ENCODE data around the gene GMDS. TPM values are rescaled to one million over a fixed set of nuclear protein-coding genes. Genes with fewer than 3 reads are reported as not detected.

The GMDS gene
- total and polyA plus RNA-seq, 11 donors, result 4.5 to 10.7 (median 7.0) TPM

GRCh38 chr6:1763404-1763803 lies 482.0 kb downstream of the GMDS start:
- 90 to 97% (median 94%) methylated on average over 6 of the region's 6 CpGs for WGBS, 4 donors
- intact Hi-C loops (cut with DNase I), result no loop called here

GRCh38 chr6:1762203-1762602 lies 483.2 kb downstream of the GMDS start:
- ATAC-seq (no peak), DNase-seq (no peak)
- no peak overlapping the region for H3K27ac ChIP-seq
- TF ChIP-seq CTCF (IDR thresholded peaks at IDR 0.05) (no peak), POLR2A (IDR thresholded peaks at IDR 0.05) (no peak)
- no peaks in the 10 kb centered on the region for H3K9me3 ChIP-seq
- H3K36me3 ChIP-seq, result no peaks in the 10 kb centered on the region
- intact Hi-C loops (cut with DNase I), result no loop called here
- 90 to 97% (median 94%) methylated on average over 9 of the region's 9 CpGs for WGBS, 4 donors
- H3K4me3 ChIP-seq, result no peak overlapping the region
- H3K27me3 ChIP-seq, result no peaks in the 10 kb centered on the region
- H3K4me1 ChIP-seq, result peaks cover 0 to 25% (median 9%) of the 10 kb centered on the region in 12 donors

More at GRCh38 chr6:1763404-1763803, 482.0 kb downstream of the GMDS start:
- TF ChIP-seq CTCF (IDR thresholded peaks at IDR 0.05), result no peak
- no peak for TF ChIP-seq POLR2A (IDR thresholded peaks at IDR 0.05)
- H3K4me3 ChIP-seq, result no peak overlapping the region
- H3K4me1 ChIP-seq, result peaks cover 0 to 35% (median 17%) of the 10 kb centered on the region in 12 donors
- no peaks in the 10 kb centered on the region for H3K36me3 ChIP-seq
- no peaks in the 10 kb centered on the region for H3K9me3 ChIP-seq
- DNase-seq, result no peak
- no peak for ATAC-seq
- H3K27me3 ChIP-seq, result no peaks in the 10 kb centered on the region
- no peak overlapping the region for H3K27ac ChIP-seq

- H3K9me3 ChIP-seq, result no peaks in the 10 kb centered on the region
- no peak for ATAC-seq
- peaks cover 0 to 17% (median 2%) of the 10 kb centered on the region in 12 donors for H3K4me1 ChIP-seq
- DNase-seq, result no peak
- no peak overlapping the region for H3K27ac ChIP-seq
- intact Hi-C loops (cut with DNase I), result no loop called here
- 90 to 95% (median 95%) methylated on average over 4 of the region's 4 CpGs for WGBS, 4 donors
- no peaks in the 10 kb centered on the region for H3K27me3 ChIP-seq
- no peak overlapping the region for H3K4me3 ChIP-seq
- TF ChIP-seq POLR2A (IDR thresholded peaks at IDR 0.05) (no peak), CTCF (IDR thresholded peaks at IDR 0.05) (no peak)
- no peaks in the 10 kb centered on the region for H3K36me3 ChIP-seq
Measured at GRCh38 chr6:1761477-1761877, 483.9 kb downstream of the GMDS start.

GRCh38 chr6:1760876-1761275 lies 484.5 kb downstream of the GMDS start:
- TF ChIP-seq CTCF (IDR thresholded peaks at IDR 0.05) (no peak), POLR2A (IDR thresholded peaks at IDR 0.05) (no peak)
- 82 to 88% (median 85%) methylated on average over 2 of the region's 2 CpGs for WGBS, 4 donors
- ATAC-seq (no peak), DNase-seq (no peak)
- H3K9me3 ChIP-seq, result no peaks in the 10 kb centered on the region
- no peaks in the 10 kb centered on the region for H3K36me3 ChIP-seq
- no peaks in the 10 kb centered on the region for H3K27me3 ChIP-seq
- no peak overlapping the region for H3K27ac ChIP-seq
- H3K4me1 ChIP-seq, result peaks cover 0 to 11% (median 0%) of the 10 kb centered on the region in 12 donors
- intact Hi-C loops (cut with DNase I), result no loop called here
- H3K4me3 ChIP-seq, result no peak overlapping the region

Data from heart left ventricle (tissue), 16 donors.